Stimulated activated CD8-positive, alpha-beta memory T cell treated with anti-CD3 and anti-CD28 coated beads, Interleukin-4, amount 100 ng/mL, for 24 hours (primary cell): Measurements from ENCODE around the gene CCDC88B.
A peak's percentile ranks its signal among the peaks of the same experiment; 100 is the strongest.

Experiments
- DNase-seq: peaks from one replicate; pipeline ENCODE4 v3.0.0-alpha.2; 2020; ENCODE audit warnings: low read depth

CCDC88B gene

GRCh38 chr11:64339754-64340408 is at the start of gene CCDC88B:
Gene CCDC88B (plus strand): TSS chr11:64340204. CDS start chr11:64340267, 63 bp downstream.
- peak; percentile 74 for DNase-seq

GRCh38 chr11:64290352-64291261 is 49.4 kb upstream of the CCDC88B start:
- DNase-seq: no peak

- DNase-seq: no peak
These were observed 48.7 kb upstream of the CCDC88B start, which contains the start of gene KCNK4 for GRCh38 chr11:64291262-64291751. Gene KCNK4 (plus strand): TSS chr11:64291302. CDS start chr11:64293019, 1,717 bp downstream.

- DNase-seq: no peak
These were observed 48.1 kb upstream of the CCDC88B start for GRCh38 chr11:64291752-64292459.

- DNase-seq: no peak
These were observed 47.3 kb upstream of the CCDC88B start for GRCh38 chr11:64292460-64293254.

- DNase-seq: no peak
These were observed 45.2 kb upstream of the CCDC88B start for GRCh38 chr11:64294774-64295173.

- DNase-seq: no peak
These were observed 44.2 kb upstream of the CCDC88B start for GRCh38 chr11:64295760-64296159.

- no peak for DNase-seq
These were observed 43.8 kb upstream of the CCDC88B start for GRCh38 chr11:64296236-64296635.

- no peak for DNase-seq
These were observed 42.9 kb upstream of the CCDC88B start for GRCh38 chr11:64296830-64297698.

- DNase-seq: no peak
These were observed 42.2 kb upstream of the CCDC88B start for GRCh38 chr11:64297699-64298358.

GRCh38 chr11:64298966-64299846 is 40.8 kb upstream of the CCDC88B start:
- no peak for DNase-seq

GRCh38 chr11:64299847-64300648 is 40.0 kb upstream of the CCDC88B start, which contains the start of gene CATSPERZ:
Gene CATSPERZ (plus strand): TSS chr11:64300358. CDS start chr11:64300411, 53 bp downstream.
- no peak for DNase-seq

- no peak for DNase-seq
These were observed 36.6 kb upstream of the CCDC88B start for GRCh38 chr11:64303109-64304031.

- no peak for DNase-seq
These were observed 36.0 kb upstream of the CCDC88B start for GRCh38 chr11:64304032-64304315.

GRCh38 chr11:64304316-64305072 is 35.5 kb upstream of the CCDC88B start:
- peak; percentile 92 for DNase-seq

- DNase-seq: peak; percentile 99
These were observed 34.8 kb upstream of the CCDC88B start, which contains the start of gene ESRRA for GRCh38 chr11:64305075-64305690. Gene ESRRA (plus strand): TSS chr11:64305524. CDS start chr11:64307180, 1,656 bp downstream.
